CD14-positive monocyte (primary cell): ENCODE results near the gene NPNT. TPM values are rescaled to one million over a fixed set of nuclear protein-coding genes. Genes with fewer than 3 reads are reported as not detected.

Experiments
- DNase-seq, 3 donors: peaks; one replicate each; pipeline ENCODE4 v3.0.0-alpha.2; 2011 to 2022
- H2AFZ ChIP-seq: 2 replicates; pipeline ENCODE4 v1.6.0; 2012; ENCODE audit warnings: mild to moderate bottlenecking, low read depth, low read length, inconsistent platforms; ENCODE audit not compliant: insufficient read depth, poor library complexity, severe bottlenecking
- H3K27ac ChIP-seq, 2 donors: 1 replicate in 1 of 2; 2 replicates in 1 of 2; pipeline ENCODE4 v1.5.1; 2012 to 2013; ENCODE audit warnings: low read length in 2 of 2, control low read depth in 1 of 2, inconsistent platforms in 1 of 2, low read depth in 1 of 2, mild to moderate bottlenecking in 1 of 2
- H3K27me3 ChIP-seq, 2 donors: one replicate each; pipeline versions ENCODE4 v1.6.0 to v1.6.1; 2011 to 2013; ENCODE audit warnings: low read length in 2 of 2; ENCODE audit not compliant: control insufficient read depth in 2 of 2, insufficient read depth in 2 of 2
- H3K36me3 ChIP-seq, 2 donors: replicated peaks in 1 of 2; 1 replicate in 1 of 2; 2 replicates in 1 of 2; pipeline versions ENCODE4 v1.5.1 to v1.6.1; 2012 to 2013; ENCODE audit warnings: low read length in 2 of 2, control low read depth in 1 of 2, inconsistent platforms in 1 of 2, mild to moderate bottlenecking in 1 of 2; ENCODE audit not compliant: insufficient read depth in 2 of 2, control insufficient read depth in 1 of 2
- H3K4me1 ChIP-seq, 2 donors: 1 replicate in 1 of 2; 2 replicates in 1 of 2; pipeline versions ENCODE4 v1.5.1 to v1.6.1; 2012 to 2013; ENCODE audit warnings: low read length in 2 of 2, control low read depth in 1 of 2, inconsistent platforms in 1 of 2, mild to moderate bottlenecking in 1 of 2, moderate library complexity in 1 of 2; ENCODE audit not compliant: insufficient read depth in 2 of 2, control insufficient read depth in 1 of 2
- H3K4me2 ChIP-seq: replicated peaks from 2 replicates; pipeline ENCODE3; 2012; ENCODE audit warnings: low read length, moderate library complexity, mild to moderate bottlenecking; ENCODE audit not compliant: poor library complexity, severe bottlenecking; ENCODE audit errors: extremely low read depth
- H3K4me3 ChIP-seq, 3 experiments: fragments of 200-600 bp in 1 of 3; sonication (generic) in 1 of 3; replicated peaks in 1 of 3; 1 replicate in 2 of 3; 2 replicates in 1 of 3; pipeline ENCODE4 v1.5.1; 2011 to 2013; ENCODE audit warnings: low read length in 3 of 3, mild to moderate bottlenecking in 3 of 3, control low read depth in 2 of 3, low read depth in 2 of 3, inconsistent platforms in 1 of 3, moderate library complexity in 1 of 3
- H3K79me2 ChIP-seq: 2 replicates; pipeline ENCODE4 v1.6.0; 2012; ENCODE audit warnings: mild to moderate bottlenecking, control low read depth, inconsistent platforms, low read length, moderate library complexity; ENCODE audit not compliant: insufficient read depth
- H3K9ac ChIP-seq: 2 replicates; pipeline ENCODE4 v1.6.0; 2017; ENCODE audit warnings: low read length, mild to moderate bottlenecking; ENCODE audit not compliant: insufficient read depth, poor library complexity, severe bottlenecking
- H3K9me3 ChIP-seq, 2 donors: replicated peaks in 1 of 2; 1 replicate in 1 of 2; 2 replicates in 1 of 2; pipeline versions ENCODE4 v1.5.1 to v1.6.1; 2012 to 2013; ENCODE audit warnings: low read length in 2 of 2, control low read depth in 1 of 2; ENCODE audit not compliant: control insufficient read depth in 1 of 2, insufficient read depth in 1 of 2
- H4K20me1 ChIP-seq: 2 replicates; pipeline ENCODE4 v1.6.0; 2012; ENCODE audit warnings: mild to moderate bottlenecking, low read length, control low read depth, moderate library complexity; ENCODE audit not compliant: insufficient read depth
- H3K27ac Mint-ChIP-seq, 7 donors: one replicate each; pipeline ENCODE4 v1.8.0; 2020; ENCODE audit warnings: mild to moderate bottlenecking in 7 of 7, mixed read lengths in 7 of 7, moderate library complexity in 6 of 7, inconsistent platforms in 2 of 7
- H3K27me3 Mint-ChIP-seq, 3 donors: one replicate each; pipeline ENCODE4 v1.8.0; 2021 to 2022; ENCODE audit warnings: low read depth in 3 of 3, mild to moderate bottlenecking in 3 of 3, mixed read lengths in 3 of 3, moderate library complexity in 3 of 3, inconsistent platforms in 1 of 3
- H3K36me3 Mint-ChIP-seq, 2 donors: one replicate each; pipeline ENCODE4 v1.8.0; 2020; ENCODE audit warnings: mixed read lengths in 2 of 2, inconsistent platforms in 1 of 2, mild to moderate bottlenecking in 1 of 2
- H3K4me1 Mint-ChIP-seq: one replicate; pipeline ENCODE4 v1.8.0; 2020; ENCODE audit warnings: mild to moderate bottlenecking, mixed read lengths
- H3K4me3 Mint-ChIP-seq, 2 donors: one replicate each; pipeline ENCODE4 v1.8.0; 2020; ENCODE audit warnings: mild to moderate bottlenecking in 2 of 2, mixed read lengths in 2 of 2, moderate library complexity in 1 of 2
- H3K9me3 Mint-ChIP-seq, 7 donors: one replicate each; pipeline ENCODE4 v1.8.0; 2020 to 2022; ENCODE audit warnings: mixed read lengths in 7 of 7, mild to moderate bottlenecking in 6 of 7, moderate library complexity in 6 of 7, inconsistent platforms in 2 of 7
- WGBS: methylation state at CpG from one replicate; pipeline ENCODE4 v1.1.5; 2013; ENCODE audit warnings: missing lambda C conversion rate; ENCODE audit not compliant: insufficient coverage; 5-methylcytosine and 5-hydroxymethylcytosine counted together
- intact Hi-C, 2 donors: fragments of 100-400 bp; cut with micrococcal nuclease; formaldehyde crosslinking; loops; one replicate each; pipeline versions ENCODE4 v1.15.0 to v1.15.1; 2023
- polyA plus RNA-seq, 3 donors: library from polyadenylated mRNA; depleted of rRNA in 1 of 3; unstranded in 2 of 3; stranded (reverse) in 1 of 3; fragments of 300-500 nt in 2 of 3; fragments of >200 nt in 1 of 3; fragmentation: Illumina TruSeq in 2 of 3; gene quantifications; 1 replicate in 2 of 3; 2 replicates in 1 of 3; pipeline ENCODE4 v1.2.3, GENCODE V29; 2012 to 2021
- TF ChIP-seq, protein P1 (sequence below): fragments of 200-600 bp; IDR thresholded peaks from one replicate; pipeline ENCODE4 v1.8.0; 2022; ENCODE audit warnings: antibody characterized with exemption, mild to moderate bottlenecking

The NPNT gene
- polyA plus RNA-seq, 3 donors: not detected

- Mint-ChIP-seq H3K4me1 (no peaks in the 10 kb centered on the region), H3K27me3 (peaks cover 0 to 3% (median 0%) of the 10 kb centered on the region in 3 donors), H3K9me3 (peaks cover 0 to 7% (median 2%) of the 10 kb centered on the region in 7 donors), H3K36me3 (no peaks in the 10 kb centered on the region), H3K27ac (no peak overlapping the region), H3K4me3 (no peak overlapping the region)
- no CpG with 5 or more reads among the region's 3 CpGs for WGBS
- Histone ChIP-seq H3K36me3 (no peaks in the 10 kb centered on the region), H3K4me2 (no peak overlapping the region), H3K4me3 (no peak overlapping the region), H3K27me3 (no peaks in the 10 kb centered on the region), H3K4me1 (no peaks in the 10 kb centered on the region), H3K79me2 (no peaks in the 10 kb centered on the region), H3K9me3 (peaks cover 0 to 3% of the 10 kb centered on the region in 2 donors), H3K9ac (no peak overlapping the region), H3K27ac (no peak overlapping the region), H4K20me1 (no peaks in the 10 kb centered on the region), H2AFZ (no peak overlapping the region)
- TF ChIP-seq, protein P1, sequence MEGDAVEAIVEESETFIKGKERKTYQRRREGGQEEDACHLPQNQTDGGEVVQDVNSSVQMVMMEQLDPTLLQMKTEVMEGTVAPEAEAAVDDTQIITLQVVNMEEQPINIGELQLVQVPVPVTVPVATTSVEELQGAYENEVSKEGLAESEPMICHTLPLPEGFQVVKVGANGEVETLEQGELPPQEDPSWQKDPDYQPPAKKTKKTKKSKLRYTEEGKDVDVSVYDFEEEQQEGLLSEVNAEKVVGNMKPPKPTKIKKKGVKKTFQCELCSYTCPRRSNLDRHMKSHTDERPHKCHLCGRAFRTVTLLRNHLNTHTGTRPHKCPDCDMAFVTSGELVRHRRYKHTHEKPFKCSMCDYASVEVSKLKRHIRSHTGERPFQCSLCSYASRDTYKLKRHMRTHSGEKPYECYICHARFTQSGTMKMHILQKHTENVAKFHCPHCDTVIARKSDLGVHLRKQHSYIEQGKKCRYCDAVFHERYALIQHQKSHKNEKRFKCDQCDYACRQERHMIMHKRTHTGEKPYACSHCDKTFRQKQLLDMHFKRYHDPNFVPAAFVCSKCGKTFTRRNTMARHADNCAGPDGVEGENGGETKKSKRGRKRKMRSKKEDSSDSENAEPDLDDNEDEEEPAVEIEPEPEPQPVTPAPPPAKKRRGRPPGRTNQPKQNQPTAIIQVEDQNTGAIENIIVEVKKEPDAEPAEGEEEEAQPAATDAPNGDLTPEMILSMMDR: no peak
- intact Hi-C loops: no loop called here
- no peak for DNase-seq
These were observed 81.6 kb downstream of the NPNT start for GRCh38 chr4:105976915-105977314.

DNA sequence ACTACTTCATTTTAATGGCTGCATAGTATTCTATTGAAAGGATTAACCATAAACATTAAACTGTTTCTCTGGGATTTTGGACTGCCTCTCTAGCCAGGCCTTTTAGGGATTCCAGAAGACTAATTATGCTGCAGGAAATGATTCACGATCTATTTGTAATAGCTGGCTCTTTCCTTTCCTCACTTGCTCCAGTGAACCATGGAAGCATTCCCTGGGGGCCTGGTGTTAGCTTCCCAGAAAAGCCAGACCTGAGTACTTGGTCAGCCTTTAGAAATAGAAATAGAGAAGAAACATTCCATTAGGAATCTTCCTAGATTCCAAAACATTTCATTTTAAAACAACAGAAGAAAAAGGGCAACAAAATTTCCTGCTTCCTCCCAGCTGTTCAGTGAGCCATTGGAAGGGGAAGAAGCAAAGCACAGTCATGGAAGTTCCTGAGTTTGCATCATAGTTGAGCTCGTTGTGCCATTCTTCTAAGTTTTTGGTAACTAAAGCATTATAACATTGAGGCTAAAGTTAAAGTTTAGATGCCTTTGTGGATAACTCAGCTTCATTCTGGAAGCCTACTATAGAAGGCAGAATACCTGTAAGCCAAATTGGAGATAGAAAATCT is 83.5 kb downstream of the NPNT start:
- no peak overlapping the region for H3K27ac ChIP-seq
- Mint-ChIP-seq H3K36me3 (no peaks in the 10 kb centered on the region), H3K4me3 (no peak overlapping the region), H3K4me1 (no peaks in the 10 kb centered on the region), H3K9me3 (peaks cover 2 to 14% (median 4%) of the 10 kb centered on the region in 7 donors), H3K27me3 (peaks cover 0 to 3% (median 0%) of the 10 kb centered on the region in 3 donors), H3K27ac (no peak overlapping the region)
- no peak overlapping the region for H3K4me3 ChIP-seq
- TF ChIP-seq, protein P1: no peak
- WGBS: no CpG with 5 or more reads among the region's 2 CpGs
- intact Hi-C loops: no loop called here
- H3K27me3 ChIP-seq: no peaks in the 10 kb centered on the region
- DNase-seq: no peak
- H3K9ac ChIP-seq: no peak overlapping the region
- no peaks in the 10 kb centered on the region for H3K4me1 ChIP-seq
- H3K79me2 ChIP-seq: no peaks in the 10 kb centered on the region
- no peaks in the 10 kb centered on the region for H3K36me3 ChIP-seq
- H3K9me3 ChIP-seq: peaks cover 0 to 3% of the 10 kb centered on the region in 2 donors
- H4K20me1 ChIP-seq: no peaks in the 10 kb centered on the region
- H3K4me2 ChIP-seq: no peak overlapping the region
- no peak overlapping the region for H2AFZ ChIP-seq
